Dendritic cell treated with granulocyte-macrophage colony-stimulating factor and Interleukin-4, amounts not matched to agents 40 ng/mL and 50 ng/mL, for 4 days (primary cell): Measurements from ENCODE around the gene C3orf85.

ENCODE experiments used
- H3K27ac Mint-ChIP-seq: one replicate; pipeline ENCODE4 v1.8.0; 2022; ENCODE audit warnings: mild to moderate bottlenecking, mixed read lengths
- H3K27me3 Mint-ChIP-seq: one replicate; pipeline ENCODE4 v1.8.0; 2022; ENCODE audit warnings: mild to moderate bottlenecking, mixed read lengths
- H3K36me3 Mint-ChIP-seq: one replicate; pipeline ENCODE4 v1.8.0; 2022; ENCODE audit warnings: low read depth, mixed read lengths
- H3K4me1 Mint-ChIP-seq: one replicate; pipeline ENCODE4 v1.8.0; 2022; ENCODE audit warnings: low read depth, mixed read lengths
- H3K4me3 Mint-ChIP-seq: one replicate; pipeline ENCODE4 v1.8.0; 2022; ENCODE audit warnings: mild to moderate bottlenecking, moderate library complexity, mixed read lengths
- H3K9me3 Mint-ChIP-seq: one replicate; pipeline ENCODE4 v1.8.0; 2022; ENCODE audit warnings: mixed read lengths
- intact Hi-C: fragments of 100-400 bp; cut with micrococcal nuclease; formaldehyde crosslinking; loops from one replicate; pipeline ENCODE4 v1.15.0; 2022

Gene C3orf85

DNA sequence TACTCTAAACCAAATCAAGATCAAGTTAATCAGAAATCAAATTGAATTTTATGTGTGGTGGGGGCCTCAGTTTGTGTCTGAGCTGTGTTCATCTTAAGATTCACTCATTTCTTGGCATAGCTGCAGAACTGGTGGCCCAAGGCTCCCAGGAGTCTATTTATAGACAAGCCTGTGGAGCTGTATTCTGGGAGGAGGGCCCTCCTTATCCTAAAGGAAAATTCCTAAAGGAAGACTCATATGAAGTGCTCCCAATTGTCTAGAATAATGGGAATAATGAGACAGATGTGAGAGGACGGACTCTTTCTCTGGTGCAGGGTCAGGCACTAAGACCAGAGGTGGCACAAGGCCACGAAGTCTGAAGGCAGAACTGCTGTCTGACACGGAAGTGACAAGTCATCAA lies 38.9 kb downstream of the C3orf85 start:
- H3K36me3 Mint-ChIP-seq = no peaks in the 10 kb centered on the region
- no peak overlapping the region for H3K27ac Mint-ChIP-seq
- H3K4me3 Mint-ChIP-seq = no peak overlapping the region
- no peaks in the 10 kb centered on the region for H3K4me1 Mint-ChIP-seq
- H3K9me3 Mint-ChIP-seq = no peaks in the 10 kb centered on the region
- intact Hi-C loops = no loop called here
- no peaks in the 10 kb centered on the region for H3K27me3 Mint-ChIP-seq

DNA sequence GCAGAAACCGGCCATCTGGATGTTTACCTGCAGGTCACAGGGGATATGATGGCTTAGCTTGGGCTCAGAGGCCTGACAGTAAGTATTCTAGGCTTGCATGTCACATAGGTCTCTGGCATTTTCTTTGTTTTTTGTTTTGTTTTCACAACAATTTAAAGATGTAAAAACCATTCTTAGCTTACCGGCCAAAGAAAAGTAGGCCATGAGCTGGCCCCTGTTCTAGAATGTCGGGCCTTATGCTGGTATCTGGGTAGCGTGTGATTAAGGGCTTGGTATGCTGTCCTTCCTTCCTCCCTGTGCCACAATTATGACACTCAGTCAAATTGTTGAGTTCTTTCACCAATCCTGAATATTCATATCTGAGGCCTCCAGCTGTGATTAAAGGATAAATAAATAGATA lies 40.2 kb downstream of the C3orf85 start:
- Mint-ChIP-seq H3K27ac (no peak overlapping the region), H3K4me3 (no peak overlapping the region), H3K4me1 (no peaks in the 10 kb centered on the region), H3K27me3 (no peaks in the 10 kb centered on the region), H3K9me3 (peaks cover 6% of the 10 kb centered on the region), H3K36me3 (no peaks in the 10 kb centered on the region)
- intact Hi-C loops = no loop called here

DNA sequence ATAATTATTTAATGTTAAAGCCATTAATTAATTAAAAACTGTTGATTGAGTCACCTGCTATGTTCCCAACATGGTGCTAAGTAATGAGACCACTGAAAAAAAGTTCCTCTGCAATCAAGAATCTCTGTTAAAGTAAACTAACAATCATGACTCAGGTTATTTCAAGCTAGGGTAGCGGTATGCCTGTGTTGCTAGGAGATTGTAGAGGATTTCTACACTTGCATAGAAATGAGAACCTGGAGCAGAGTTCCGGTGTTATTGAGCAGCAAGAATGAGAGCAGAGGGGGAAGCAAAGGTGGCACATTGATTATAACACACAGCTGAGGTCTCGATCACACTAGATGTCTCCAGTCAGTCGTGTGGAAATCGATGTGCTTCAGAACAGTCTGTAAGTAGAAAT lies 41.4 kb downstream of the C3orf85 start:
- Mint-ChIP-seq H3K4me1 (no peaks in the 10 kb centered on the region), H3K4me3 (no peak overlapping the region), H3K9me3 (peaks cover 15% of the 10 kb centered on the region), H3K36me3 (no peaks in the 10 kb centered on the region), H3K27me3 (no peaks in the 10 kb centered on the region), H3K27ac (no peak overlapping the region)
- intact Hi-C loops = no loop called here

DNA sequence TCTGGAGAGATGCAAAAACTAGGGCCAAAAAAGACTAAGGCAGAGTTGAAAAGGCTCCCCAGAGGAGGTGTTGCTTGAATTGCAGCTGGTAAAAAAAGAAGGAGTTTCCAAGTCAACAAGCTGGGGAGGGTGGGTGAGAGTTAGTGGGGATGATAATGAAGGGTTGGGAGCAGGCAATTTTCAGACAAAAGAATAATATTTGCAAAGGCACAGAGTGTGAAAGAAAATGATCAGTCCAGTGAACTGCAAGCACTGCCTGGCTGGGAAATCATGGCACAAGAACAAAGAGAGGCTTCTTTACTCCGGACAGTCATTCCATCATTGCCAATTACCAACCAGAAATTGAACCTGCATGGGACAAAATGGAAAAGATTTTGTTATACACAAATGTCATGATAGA lies 42.2 kb downstream of the C3orf85 start:
- Mint-ChIP-seq H3K4me1 (no peaks in the 10 kb centered on the region), H3K27me3 (no peaks in the 10 kb centered on the region), H3K27ac (no peak overlapping the region), H3K4me3 (no peak overlapping the region), H3K9me3 (peaks cover 16% of the 10 kb centered on the region), H3K36me3 (no peaks in the 10 kb centered on the region)
- intact Hi-C loops = no loop called here

DNA sequence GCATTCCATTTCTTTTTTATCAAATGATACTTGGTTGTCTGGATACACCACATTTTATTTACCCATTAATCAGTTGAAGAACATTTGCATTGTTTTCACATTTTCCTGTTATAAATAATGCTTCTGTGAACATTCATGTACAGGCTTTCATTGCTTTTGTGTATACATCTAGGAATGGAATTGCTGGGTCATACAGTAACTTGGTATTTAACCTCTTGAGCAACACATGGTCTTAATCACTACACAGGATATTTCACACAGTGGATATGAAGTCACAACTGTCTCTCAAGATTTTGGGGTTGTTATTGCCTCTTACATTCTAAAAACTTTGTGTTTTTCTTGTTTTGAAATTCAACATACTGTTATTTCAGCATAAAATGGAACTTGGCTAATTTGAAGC lies 48.2 kb downstream of the C3orf85 start:
- Mint-ChIP-seq H3K4me3 (no peak overlapping the region), H3K9me3 (peaks cover 21% of the 10 kb centered on the region), H3K4me1 (no peaks in the 10 kb centered on the region), H3K27me3 (no peaks in the 10 kb centered on the region), H3K27ac (no peak overlapping the region), H3K36me3 (no peaks in the 10 kb centered on the region)
- intact Hi-C loops = no loop called here

DNA sequence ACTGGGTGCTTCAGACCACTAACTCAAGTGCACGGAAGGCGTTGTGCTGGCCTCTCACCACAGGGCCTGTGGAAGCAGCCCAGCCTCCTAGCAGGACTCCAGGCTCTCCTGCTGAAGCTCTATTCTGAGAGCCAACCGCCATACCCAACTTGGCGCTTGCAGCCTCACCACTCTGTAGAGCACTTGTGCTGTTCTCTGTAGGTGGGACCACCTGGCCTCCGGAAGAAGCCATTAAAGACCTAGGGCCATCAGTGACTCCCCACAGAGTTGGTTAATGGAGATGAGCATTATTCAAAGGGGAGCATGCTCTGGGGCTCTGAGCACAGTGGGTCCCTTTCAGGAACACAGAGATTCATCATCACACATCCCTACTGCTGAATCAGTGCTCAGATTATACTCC lies 50.9 kb downstream of the C3orf85 start:
- H3K27me3 Mint-ChIP-seq = no peaks in the 10 kb centered on the region
- intact Hi-C loops = no loop called here

DNA sequence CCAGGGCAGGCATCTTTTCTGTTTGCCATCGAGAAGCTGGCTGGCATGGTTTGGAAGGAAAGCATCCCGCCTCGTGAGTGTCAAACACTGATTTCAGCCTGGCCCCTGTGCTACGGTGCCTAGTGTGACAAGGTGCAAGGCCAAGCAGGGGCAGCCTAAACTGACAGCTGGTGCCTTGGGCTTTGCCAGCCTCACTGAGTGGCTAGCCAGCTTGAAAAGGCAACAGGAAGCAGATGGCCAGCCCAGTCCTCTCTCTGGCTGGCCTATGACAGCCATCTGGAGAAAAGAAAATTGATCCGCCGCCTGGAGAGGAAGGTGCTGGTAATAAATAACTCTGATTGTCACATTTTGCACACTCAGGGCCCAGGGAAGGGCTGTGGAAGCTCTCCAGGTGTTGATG lies 52.2 kb downstream of the C3orf85 start:
- no peaks in the 10 kb centered on the region for H3K27me3 Mint-ChIP-seq
- no peak overlapping the region for H3K4me3 Mint-ChIP-seq
- H3K27ac Mint-ChIP-seq = no peak overlapping the region
- intact Hi-C loops = no loop called here
- H3K36me3 Mint-ChIP-seq = no peaks in the 10 kb centered on the region
- H3K4me1 Mint-ChIP-seq = no peaks in the 10 kb centered on the region
- peaks cover 5% of the 10 kb centered on the region for H3K9me3 Mint-ChIP-seq

More for the DNA sequence above, 50.9 kb downstream of the C3orf85 start:
- no peaks in the 10 kb centered on the region for H3K36me3 Mint-ChIP-seq
- H3K4me3 Mint-ChIP-seq = no peak overlapping the region
- H3K27ac Mint-ChIP-seq = no peak overlapping the region
- peaks cover 11% of the 10 kb centered on the region for H3K9me3 Mint-ChIP-seq
- no peaks in the 10 kb centered on the region for H3K4me1 Mint-ChIP-seq

DNA sequence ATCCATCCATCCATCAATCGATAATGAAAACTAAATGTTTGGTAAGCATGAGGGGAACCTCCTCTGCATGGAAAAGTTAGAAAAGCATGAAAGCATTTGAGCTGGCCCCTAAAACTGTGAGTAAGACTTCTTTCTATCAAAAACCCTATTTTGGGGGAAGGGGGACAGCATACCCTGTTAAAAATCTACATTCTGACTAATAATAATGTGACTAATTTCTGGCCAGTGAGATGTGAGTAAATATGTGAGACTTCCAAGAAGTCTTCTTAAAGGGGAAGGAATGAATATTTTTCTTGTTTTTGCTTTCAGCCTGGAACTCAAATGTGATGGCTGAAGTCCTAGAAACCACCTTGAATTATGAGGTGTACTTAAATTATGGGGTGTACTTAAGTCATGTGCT lies 54.9 kb downstream of the C3orf85 start:
- H3K36me3 Mint-ChIP-seq = no peaks in the 10 kb centered on the region

DNA sequence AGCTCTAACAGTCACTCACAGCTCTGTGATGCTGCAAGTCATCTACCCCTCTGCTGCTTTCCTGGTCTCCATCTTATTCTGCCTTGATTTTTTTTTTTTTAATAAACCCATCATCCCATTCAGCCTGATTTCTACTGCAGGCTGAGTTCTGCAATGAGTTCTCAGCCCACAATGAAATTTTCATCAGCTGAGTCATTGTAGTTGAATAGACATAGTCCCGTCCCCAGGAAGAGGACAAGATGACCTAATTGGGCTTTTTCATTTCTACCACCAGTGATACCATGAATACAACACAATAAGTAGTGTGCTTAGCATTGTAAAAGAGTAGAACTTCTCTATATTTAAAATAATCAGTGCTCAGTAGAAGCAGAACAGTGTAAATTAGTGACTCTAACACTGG lies 59.3 kb downstream of the C3orf85 start:
- Mint-ChIP-seq H3K27ac (no peak overlapping the region), H3K36me3 (no peaks in the 10 kb centered on the region), H3K9me3 (peaks cover 10% of the 10 kb centered on the region), H3K4me3 (no peak overlapping the region), H3K27me3 (no peaks in the 10 kb centered on the region), H3K4me1 (no peaks in the 10 kb centered on the region)
- intact Hi-C loops = no loop called here

More for the DNA sequence above, 54.9 kb downstream of the C3orf85 start:
- no peaks in the 10 kb centered on the region for H3K4me1 Mint-ChIP-seq
- no peaks in the 10 kb centered on the region for H3K9me3 Mint-ChIP-seq
- H3K27me3 Mint-ChIP-seq = no peaks in the 10 kb centered on the region
- intact Hi-C loops = no loop called here
- no peak overlapping the region for H3K4me3 Mint-ChIP-seq
- H3K27ac Mint-ChIP-seq = no peak overlapping the region
